Skeletal muscle satellite cell (primary cell): Measurements from ENCODE around the gene CRYBG3.

Experiments used
- H3K27me3 ChIP-seq: 2 replicates; pipeline ENCODE4 v1.7.0; 2013; ENCODE audit warnings: low read length; ENCODE audit not compliant: control insufficient read depth, insufficient read depth
- H3K36me3 ChIP-seq: 2 replicates; pipeline ENCODE4 v1.7.0; 2013; ENCODE audit warnings: mild to moderate bottlenecking, control low read depth, low read length; ENCODE audit not compliant: insufficient read depth
- H3K4me1 ChIP-seq: 2 replicates; pipeline ENCODE4 v1.7.0; 2013; ENCODE audit warnings: low read length; ENCODE audit not compliant: control insufficient read depth, insufficient read depth
- H3K4me2 ChIP-seq: 2 replicates; pipeline ENCODE4 v1.7.0; 2013; ENCODE audit warnings: mild to moderate bottlenecking, low read length
- H3K4me3 ChIP-seq: 2 replicates; pipeline ENCODE4 v1.7.0; 2013; ENCODE audit warnings: low read length
- H3K9ac ChIP-seq: 2 replicates; pipeline ENCODE4 v1.7.0; 2013; ENCODE audit warnings: mild to moderate bottlenecking, low read depth, low read length, moderate library complexity
- H3K9me3 ChIP-seq: replicated peaks from 2 replicates; pipeline ENCODE4 v1.7.0; 2013; ENCODE audit warnings: mild to moderate bottlenecking, control low read depth, low read length

Gene CRYBG3

GRCh38 chr3:97981886-97982285 is 160.1 kb downstream of the CRYBG3 start:
- Histone ChIP-seq H3K4me2 (no peak overlapping the region), H3K36me3 (no peaks in the 10 kb centered on the region), H3K9me3 (no peaks in the 10 kb centered on the region), H3K4me3 (no peak overlapping the region), H3K27me3 (peaks cover 9% of the 10 kb centered on the region), H3K4me1 (no peaks in the 10 kb centered on the region), H3K9ac (no peak overlapping the region)

GRCh38 chr3:97983933-97984491 is 162.2 kb downstream of the CRYBG3 start:
- H3K9ac ChIP-seq = no peak overlapping the region
- H3K9me3 ChIP-seq = no peaks in the 10 kb centered on the region
- H3K27me3 ChIP-seq = peaks cover 9% of the 10 kb centered on the region
- no peak overlapping the region for H3K4me2 ChIP-seq
- no peak overlapping the region for H3K4me3 ChIP-seq
- H3K36me3 ChIP-seq = no peaks in the 10 kb centered on the region
- no peaks in the 10 kb centered on the region for H3K4me1 ChIP-seq

- no peak overlapping the region for H3K4me3 ChIP-seq
Measured at GRCh38 chr3:97987306-97987705, 165.5 kb downstream of the CRYBG3 start.

GRCh38 chr3:97988784-97989568 is 167.2 kb downstream of the CRYBG3 start:
- H3K9me3 ChIP-seq = no peaks in the 10 kb centered on the region
- no peak overlapping the region for H3K4me2 ChIP-seq
- peaks cover 29% of the 10 kb centered on the region for H3K27me3 ChIP-seq
- H3K9ac ChIP-seq = no peak overlapping the region
- no peaks in the 10 kb centered on the region for H3K4me1 ChIP-seq
- H3K36me3 ChIP-seq = no peaks in the 10 kb centered on the region
- H3K4me3 ChIP-seq = no peak overlapping the region

More at GRCh38 chr3:97987306-97987705, 165.5 kb downstream of the CRYBG3 start:
- H3K27me3 ChIP-seq = peaks cover 20% of the 10 kb centered on the region
- no peaks in the 10 kb centered on the region for H3K9me3 ChIP-seq
- no peak overlapping the region for H3K4me2 ChIP-seq
- H3K36me3 ChIP-seq = no peaks in the 10 kb centered on the region
- H3K9ac ChIP-seq = no peak overlapping the region
- no peaks in the 10 kb centered on the region for H3K4me1 ChIP-seq

- Histone ChIP-seq H3K9me3 (no peaks in the 10 kb centered on the region), H3K4me1 (no peaks in the 10 kb centered on the region), H3K4me2 (no peak overlapping the region), H3K27me3 (peaks cover 20% of the 10 kb centered on the region), H3K9ac (no peak overlapping the region), H3K4me3 (no peak overlapping the region), H3K36me3 (no peaks in the 10 kb centered on the region)
Measured at GRCh38 chr3:97990624-97991292, 168.9 kb downstream of the CRYBG3 start.

- no peaks in the 10 kb centered on the region for H3K9me3 ChIP-seq
- H3K9ac ChIP-seq = no peak overlapping the region
- no peaks in the 10 kb centered on the region for H3K36me3 ChIP-seq
- H3K4me2 ChIP-seq = no peak overlapping the region
- peaks cover 20% of the 10 kb centered on the region for H3K27me3 ChIP-seq
- no peaks in the 10 kb centered on the region for H3K4me1 ChIP-seq
- no peak overlapping the region for H3K4me3 ChIP-seq
Measured at GRCh38 chr3:97991293-97991682, 169.5 kb downstream of the CRYBG3 start.

- H3K9ac ChIP-seq = no peak overlapping the region
- H3K4me2 ChIP-seq = no peak overlapping the region
- no peaks in the 10 kb centered on the region for H3K36me3 ChIP-seq
- no peak overlapping the region for H3K4me3 ChIP-seq
- no peaks in the 10 kb centered on the region for H3K9me3 ChIP-seq
- peaks cover 23% of the 10 kb centered on the region for H3K27me3 ChIP-seq
- no peaks in the 10 kb centered on the region for H3K4me1 ChIP-seq
Measured at GRCh38 chr3:97992547-97993173, 170.8 kb downstream of the CRYBG3 start.

GRCh38 chr3:97993526-97993925 is 171.7 kb downstream of the CRYBG3 start:
- Histone ChIP-seq H3K9ac (no peak overlapping the region), H3K4me1 (no peaks in the 10 kb centered on the region), H3K4me2 (no peak overlapping the region), H3K36me3 (no peaks in the 10 kb centered on the region), H3K27me3 (peaks cover 23% of the 10 kb centered on the region), H3K9me3 (no peaks in the 10 kb centered on the region), H3K4me3 (no peak overlapping the region)

- Histone ChIP-seq H3K36me3 (no peaks in the 10 kb centered on the region), H3K9ac (no peak overlapping the region), H3K27me3 (peaks cover 29% of the 10 kb centered on the region)
Measured at GRCh38 chr3:97994328-97994945, 172.6 kb downstream of the CRYBG3 start.

More at GRCh38 chr3:97994328-97994945, 172.6 kb downstream of the CRYBG3 start:
- no peak overlapping the region for H3K4me2 ChIP-seq
- H3K4me1 ChIP-seq = no peaks in the 10 kb centered on the region
- no peak overlapping the region for H3K4me3 ChIP-seq
- H3K9me3 ChIP-seq = no peaks in the 10 kb centered on the region
